NCI-H187 (cell line): ENCODE data around the gene FFAR4.
"Not testable (repeated sequence)": the region's sequence is repeated elsewhere in the genome, so short reads cannot be mapped to it uniquely, and the experiment has no call there.

Experiments
- DNase-seq, 2 experiments: peaks; one replicate each; lab custom pipeline; 2025; lab: John Stamatoyannopoulos, UW

The FFAR4 gene

DNA sequence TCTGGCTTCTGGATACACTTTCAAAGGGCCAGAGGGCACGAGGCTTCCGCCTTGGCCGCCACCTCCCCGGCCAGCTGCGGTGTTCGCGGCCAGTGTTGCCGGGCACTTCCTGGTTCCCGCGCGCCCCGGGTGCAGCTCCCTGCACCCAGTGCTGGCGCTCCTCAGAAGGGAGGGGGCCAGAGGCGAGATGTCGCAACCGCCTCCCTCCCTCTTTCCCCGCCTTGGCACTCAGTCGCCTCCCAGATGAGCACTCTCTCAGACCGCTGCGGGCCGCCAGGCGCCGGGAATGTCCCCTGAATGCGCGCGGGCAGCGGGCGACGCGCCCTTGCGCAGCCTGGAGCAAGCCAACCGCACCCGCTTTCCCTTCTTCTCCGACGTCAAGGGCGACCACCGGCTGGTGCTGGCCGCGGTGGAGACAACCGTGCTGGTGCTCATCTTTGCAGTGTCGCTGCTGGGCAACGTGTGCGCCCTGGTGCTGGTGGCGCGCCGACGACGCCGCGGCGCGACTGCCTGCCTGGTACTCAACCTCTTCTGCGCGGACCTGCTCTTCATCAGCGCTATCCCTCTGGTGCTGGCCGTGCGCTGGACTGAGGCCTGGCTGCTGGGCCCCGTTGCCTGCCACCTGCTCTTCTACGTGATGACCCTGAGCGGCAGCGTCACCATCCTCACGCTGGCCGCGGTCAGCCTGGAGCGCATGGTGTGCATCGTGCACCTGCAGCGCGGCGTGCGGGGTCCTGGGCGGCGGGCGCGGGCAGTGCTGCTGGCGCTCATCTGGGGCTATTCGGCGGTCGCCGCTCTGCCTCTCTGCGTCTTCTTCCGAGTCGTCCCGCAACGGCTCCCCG, at the start of gene FFAR4:
TSS of gene FFAR4 (plus strand) at position 231 of the 842 bp plus-strand sequence. CDS start at position 287, 56 bp downstream.
- no peak for DNase-seq

DNA sequence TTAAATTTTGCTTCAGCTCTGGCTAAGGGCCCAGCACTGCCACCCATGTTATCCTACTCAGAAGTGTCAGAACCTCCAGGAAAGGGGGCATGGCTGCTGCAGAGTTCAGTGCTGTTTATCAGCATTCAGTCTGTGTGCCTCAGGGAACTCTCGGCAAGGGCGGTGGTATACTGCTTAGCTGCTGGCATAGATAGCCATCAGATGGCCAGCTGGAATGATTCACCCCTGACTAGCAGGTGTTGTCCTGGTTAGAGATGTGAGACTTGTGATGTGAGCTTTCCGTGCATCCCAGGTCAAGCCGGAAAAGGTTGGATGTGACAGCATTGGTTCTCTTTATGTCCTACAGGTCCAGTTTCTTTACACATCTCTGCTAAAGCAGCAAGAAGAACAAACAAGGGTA, 47.9 kb upstream of the FFAR4 start:
- no peak for DNase-seq

GRCh38 chr10:93535293-93535692, 31.2 kb upstream of the FFAR4 start:
- DNase-seq: no peak

GRCh38 chr10:93540871-93541270, 25.6 kb upstream of the FFAR4 start:
- not testable (repeated sequence) for DNase-seq

- DNase-seq: no peak
Observed at GRCh38 chr10:93541402-93542357, 24.8 kb upstream of the FFAR4 start.

- peak in 1 of 2 experiments; percentile 12 for DNase-seq
Observed at GRCh38 chr10:93542358-93542791, 24.1 kb upstream of the FFAR4 start.

DNA sequence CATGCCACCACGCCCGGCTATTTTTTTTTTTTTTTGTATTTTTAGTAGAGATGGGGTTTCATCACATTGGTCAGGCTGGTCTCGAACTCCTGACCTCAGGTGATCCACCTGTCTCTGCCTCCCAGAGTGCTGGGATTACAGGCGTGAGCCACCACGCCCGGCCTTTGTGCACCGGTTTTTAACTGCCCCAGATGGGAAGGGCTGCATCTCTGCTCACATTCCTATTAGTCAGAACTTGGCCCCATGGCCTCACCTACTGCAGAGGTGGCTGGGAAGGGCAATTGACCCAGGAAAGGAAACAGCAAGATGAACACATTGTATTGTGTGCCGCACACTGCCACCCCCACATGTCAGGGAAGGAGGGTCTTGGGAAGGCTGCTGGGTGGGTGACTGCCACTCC, 19.5 kb upstream of the FFAR4 start:
- not testable (repeated sequence) for DNase-seq

- no peak for DNase-seq
Observed at GRCh38 chr10:93547522-93547921, 18.9 kb upstream of the FFAR4 start.

DNA sequence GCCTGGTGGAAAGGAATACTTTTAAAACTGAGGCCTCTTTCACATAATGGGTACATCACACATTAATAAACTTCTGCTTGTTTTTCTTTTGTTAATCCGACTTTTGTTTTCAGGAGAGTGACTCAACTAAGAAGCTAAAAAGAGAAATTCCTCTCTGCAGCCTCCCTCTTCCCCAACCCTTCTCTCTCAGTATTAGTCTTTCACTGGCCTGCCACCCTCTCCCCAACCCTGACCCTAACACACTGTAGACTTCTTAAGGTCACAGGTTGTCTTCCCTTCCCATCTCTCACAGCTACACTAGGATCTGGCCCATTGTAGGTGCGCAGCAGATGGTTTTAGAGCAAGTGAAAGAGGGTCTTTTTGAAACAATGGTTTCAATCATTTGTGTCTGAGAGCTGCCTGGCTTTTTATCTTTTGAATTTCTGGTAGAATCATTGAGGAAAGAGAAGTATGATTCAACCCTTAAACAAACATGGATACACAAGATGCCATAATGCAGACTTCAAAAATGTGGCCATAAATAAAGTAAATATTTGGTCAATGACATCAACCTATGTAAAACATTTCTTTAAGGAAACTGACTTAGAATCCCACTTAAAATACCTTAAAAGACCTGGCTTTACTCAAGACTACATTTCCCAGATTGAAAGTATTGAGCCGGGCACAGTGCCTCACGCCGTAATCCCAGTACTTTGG, 17.9 kb upstream of the FFAR4 start:
- DNase-seq: no peak

DNA sequence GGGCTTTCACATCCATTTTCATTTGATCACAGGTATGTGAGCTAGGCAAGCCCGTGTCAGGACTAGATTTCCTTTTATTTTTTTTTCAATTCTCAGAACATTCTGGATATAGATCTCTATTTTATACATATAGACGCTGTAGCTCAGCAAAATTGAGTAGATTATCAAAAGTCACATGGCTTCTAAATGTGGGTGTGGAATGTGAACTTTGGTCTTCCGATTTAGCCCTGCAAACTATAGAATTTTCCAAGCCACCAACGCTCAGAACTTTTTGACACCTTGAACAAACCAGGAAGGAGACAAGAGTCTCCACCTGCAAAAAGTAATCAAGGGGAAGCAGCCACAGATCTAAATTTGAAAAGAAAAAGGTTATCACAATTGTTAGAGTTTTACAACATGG, 15.9 kb upstream of the FFAR4 start:
- DNase-seq: no peak

- no peak for DNase-seq
Observed at GRCh38 chr10:93552780-93553179, 13.7 kb upstream of the FFAR4 start.

- no peak for DNase-seq
Observed at GRCh38 chr10:93553482-93554315, 12.8 kb upstream of the FFAR4 start.

DNA sequence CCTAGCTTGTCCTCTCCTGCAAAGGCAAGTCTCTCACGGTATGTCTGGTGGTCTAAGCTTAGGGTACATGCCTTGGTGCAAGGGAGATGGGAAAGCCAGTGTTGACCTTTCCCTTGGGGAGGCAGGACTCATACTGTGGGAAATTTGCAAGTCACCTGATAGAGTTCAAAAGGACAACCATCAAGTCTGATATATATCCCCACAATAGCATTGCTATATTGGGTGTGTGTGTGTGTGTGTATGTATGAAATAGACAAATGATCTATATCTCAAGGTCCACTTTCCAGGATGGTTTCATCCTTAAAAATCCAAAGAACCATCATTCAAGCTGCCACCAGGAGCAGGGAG, 12.2 kb upstream of the FFAR4 start:
- DNase-seq: no peak

DNA sequence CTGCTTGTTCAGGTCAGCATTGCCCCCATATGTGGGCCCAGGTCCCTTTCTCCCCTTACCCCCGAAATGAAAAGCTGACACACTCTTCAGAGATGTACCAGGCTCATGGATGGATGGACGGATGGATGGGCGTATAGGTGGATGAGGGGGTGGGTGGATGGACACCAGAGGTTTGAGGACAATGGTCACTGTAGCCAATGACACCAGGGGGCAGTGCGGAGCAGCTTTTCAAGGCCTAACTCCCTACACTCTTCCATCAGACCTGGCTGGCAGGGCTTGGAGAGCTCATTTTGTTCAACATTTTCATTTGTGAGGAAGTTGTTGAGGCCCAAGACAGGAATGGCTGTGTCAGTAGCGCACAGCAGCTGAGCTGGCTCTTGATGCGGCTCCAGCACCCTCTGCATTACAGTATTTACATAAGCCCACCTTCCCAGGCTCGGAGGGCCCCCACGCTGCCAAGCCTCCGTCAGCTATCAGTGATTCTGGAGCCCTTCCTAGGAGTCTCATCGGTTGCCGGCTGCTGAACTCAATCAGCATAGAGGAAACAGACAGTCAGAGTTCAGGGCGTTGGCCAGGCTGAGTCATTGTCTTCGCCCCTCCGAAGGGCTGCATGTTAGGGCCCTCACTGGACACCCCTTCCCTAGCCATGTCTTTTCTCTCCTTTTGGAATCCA, 11.6 kb upstream of the FFAR4 start:
- DNase-seq: peak in 1 of 2 experiments; percentile 32

- DNase-seq: no peak
Observed at GRCh38 chr10:93559490-93559889, 7.0 kb upstream of the FFAR4 start.

- no peak for DNase-seq
Observed at GRCh38 chr10:93560541-93560940, 5.9 kb upstream of the FFAR4 start.

- DNase-seq: no peak
Observed at GRCh38 chr10:93565446-93565845, 1.0 kb upstream of the FFAR4 start.

DNA sequence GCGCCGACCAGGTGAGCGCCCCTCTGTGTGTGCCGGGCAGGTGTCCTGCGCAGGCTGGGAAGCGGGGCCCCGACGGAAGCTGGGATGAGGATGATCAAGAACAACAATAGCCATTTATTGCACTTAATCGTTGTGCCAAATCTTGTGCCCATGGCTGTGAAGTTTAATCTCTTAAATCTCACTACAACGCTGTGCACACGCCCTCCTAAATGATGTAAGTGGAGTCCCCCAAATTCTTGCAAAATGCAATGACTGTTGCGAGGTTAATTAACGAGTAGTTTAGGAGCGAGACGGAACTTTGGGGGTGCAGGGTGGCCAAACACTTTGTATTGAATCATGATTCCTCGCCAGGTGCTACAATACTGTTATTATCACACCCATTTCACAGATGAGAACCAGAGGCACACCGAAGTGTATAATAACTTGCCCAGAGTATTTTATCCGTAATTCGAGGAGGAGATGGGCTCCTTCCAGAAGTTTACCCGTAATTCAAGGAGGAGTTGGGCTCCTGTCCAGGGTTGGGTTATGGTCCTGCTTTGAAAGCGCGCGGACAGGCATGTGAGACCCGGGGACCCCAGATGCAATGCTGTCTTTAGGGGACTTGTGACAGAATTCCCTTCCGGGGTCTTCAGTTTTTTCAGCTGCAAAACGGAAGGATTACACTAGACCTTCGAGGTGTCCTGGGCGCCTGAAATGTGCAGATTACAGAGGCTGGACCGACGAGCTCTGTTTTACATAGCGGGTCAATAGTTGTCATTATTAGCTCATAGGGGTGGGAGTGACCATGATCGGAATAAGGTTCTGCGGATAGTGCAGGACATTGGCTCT, 1.0 kb downstream of the FFAR4 start:
- DNase-seq: no peak

DNA sequence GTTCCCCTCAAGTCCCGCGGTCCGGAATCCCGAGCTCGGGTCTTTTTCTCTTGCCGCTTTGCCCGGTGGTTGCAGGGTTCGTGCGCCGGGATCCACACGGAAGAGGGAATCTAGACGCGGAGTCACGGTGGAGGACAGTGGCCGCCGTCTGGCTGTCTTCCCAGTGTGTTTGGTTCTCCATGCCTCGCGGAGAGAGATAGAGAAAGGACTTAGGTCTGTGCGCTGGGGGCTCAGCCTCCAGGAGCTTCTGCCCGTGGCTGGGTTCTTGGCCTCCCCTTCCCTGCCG, 1.6 kb downstream of the FFAR4 start:
- no peak for DNase-seq

- no peak for DNase-seq
Observed at GRCh38 chr10:93570383-93570782, 3.9 kb downstream of the FFAR4 start.
